ENCODE data around the gene YIPF4. TPM values are rescaled to one million over a fixed set of nuclear protein-coding genes. Genes with fewer than 3 reads are reported as not detected.
A peak's percentile ranks its signal among the peaks of the same experiment; 100 is the strongest.

Gene YIPF4
- total RNA-seq, 4 donors from 2014 or later: 17.6 to 28.3 (median 23.8) TPM

DNA sequence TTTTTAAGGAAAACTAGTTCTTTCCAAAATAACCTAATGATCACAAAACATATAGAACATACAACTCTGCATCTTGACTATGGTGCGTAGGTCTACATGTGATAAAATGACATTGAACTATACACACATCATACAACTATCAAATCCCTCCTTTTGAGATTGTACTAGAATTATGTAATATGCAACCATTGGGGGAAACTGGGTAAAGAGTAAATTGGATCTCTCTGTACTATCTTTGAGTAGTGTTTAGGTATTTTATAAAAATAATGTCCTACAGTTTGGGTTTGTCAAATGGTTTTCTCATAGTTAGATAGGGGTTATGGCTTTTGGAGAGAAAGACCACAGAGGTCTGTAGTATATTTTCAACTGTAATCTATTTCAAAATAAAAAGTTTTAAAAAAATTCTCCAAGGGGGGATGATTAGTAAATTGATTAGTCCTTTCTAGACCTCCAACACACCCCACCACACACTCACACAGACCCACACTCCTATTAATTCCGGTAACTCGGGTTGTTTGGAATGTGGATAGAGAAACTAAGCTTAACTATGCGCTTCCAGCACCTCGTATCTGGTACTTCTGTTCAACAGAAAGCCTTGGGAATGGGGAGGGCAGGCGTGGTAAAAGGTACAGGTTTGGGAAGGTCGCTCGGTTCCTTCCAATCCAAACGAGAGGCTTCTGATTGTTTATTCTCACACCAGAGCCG, 78.4 kb downstream of the YIPF4 start:
- Histone ChIP-seq H3K27ac (peak overlapping the region; percentile 80 to 96 (median 94)), H3K9me3 (no peaks in the 10 kb centered on the region), H3K4me3 (replicated peaks in 1 of 3) (peak overlapping the region; percentile 43 to 100 (median 51)), H3K36me3 (no peaks in the 10 kb centered on the region), H3K4me1 (peaks cover 21 to 24% of the 10 kb centered on the region in 2 donors), H3K27me3 (no peaks in the 10 kb centered on the region)
- intact Hi-C loops (cut with DNase I): loop anchor here (5.0 to 10.0 kb wide), 2 partner anchors 81 to 189 kb away; partner anchors contain the start of genes SLC30A6 and YIPF4
- TF ChIP-seq POLR2A (IDR thresholded peaks at IDR 0.05): no peak
- TF ChIP-seq, protein P1, sequence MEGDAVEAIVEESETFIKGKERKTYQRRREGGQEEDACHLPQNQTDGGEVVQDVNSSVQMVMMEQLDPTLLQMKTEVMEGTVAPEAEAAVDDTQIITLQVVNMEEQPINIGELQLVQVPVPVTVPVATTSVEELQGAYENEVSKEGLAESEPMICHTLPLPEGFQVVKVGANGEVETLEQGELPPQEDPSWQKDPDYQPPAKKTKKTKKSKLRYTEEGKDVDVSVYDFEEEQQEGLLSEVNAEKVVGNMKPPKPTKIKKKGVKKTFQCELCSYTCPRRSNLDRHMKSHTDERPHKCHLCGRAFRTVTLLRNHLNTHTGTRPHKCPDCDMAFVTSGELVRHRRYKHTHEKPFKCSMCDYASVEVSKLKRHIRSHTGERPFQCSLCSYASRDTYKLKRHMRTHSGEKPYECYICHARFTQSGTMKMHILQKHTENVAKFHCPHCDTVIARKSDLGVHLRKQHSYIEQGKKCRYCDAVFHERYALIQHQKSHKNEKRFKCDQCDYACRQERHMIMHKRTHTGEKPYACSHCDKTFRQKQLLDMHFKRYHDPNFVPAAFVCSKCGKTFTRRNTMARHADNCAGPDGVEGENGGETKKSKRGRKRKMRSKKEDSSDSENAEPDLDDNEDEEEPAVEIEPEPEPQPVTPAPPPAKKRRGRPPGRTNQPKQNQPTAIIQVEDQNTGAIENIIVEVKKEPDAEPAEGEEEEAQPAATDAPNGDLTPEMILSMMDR (IDR thresholded peaks at IDR 0.05): no peak
- 10 to 11% methylated on average over 10 of the region's 10 CpGs for WGBS, 2 donors
- no peak for DNase-seq

DNA sequence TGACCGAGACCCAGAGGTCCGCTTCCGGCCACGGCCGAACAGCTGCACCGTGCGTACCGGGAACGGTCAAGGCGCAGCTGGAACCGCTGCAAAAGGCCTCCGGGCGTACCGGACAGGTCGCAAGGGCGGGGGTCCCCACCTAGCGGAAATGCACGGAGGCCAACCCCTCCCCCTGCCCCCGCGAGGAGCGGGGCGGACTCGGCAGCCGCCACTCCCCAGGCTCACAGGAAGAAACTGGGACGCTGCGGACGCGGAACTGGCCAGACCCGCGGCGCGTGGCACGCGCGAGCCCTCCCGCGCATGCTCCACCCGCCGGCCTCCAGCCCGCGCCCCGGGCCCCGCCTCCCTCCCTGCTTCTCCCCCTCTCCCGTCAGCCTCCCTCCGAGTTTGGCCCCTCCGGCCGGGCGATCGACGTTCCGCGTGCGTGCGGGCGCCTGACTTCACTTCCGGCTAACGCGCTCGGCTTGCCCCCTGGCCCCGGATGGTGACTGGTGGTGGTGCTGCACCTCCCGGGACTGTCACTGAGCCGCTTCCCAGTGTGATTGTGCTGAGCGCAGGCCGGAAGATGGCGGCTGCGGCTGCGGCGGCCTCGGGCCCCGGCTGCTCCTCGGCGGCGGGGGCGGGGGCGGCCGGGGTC, 79.1 kb downstream of the YIPF4 start, which contains the start of gene BIRC6:
TSS of gene BIRC6 (plus strand) at position 343 of the 637 bp plus-strand sequence. CDS start at position 482, 139 bp downstream.
- Histone ChIP-seq H3K9me3 (no peaks in the 10 kb centered on the region), H3K4me3 (replicated peaks in 1 of 3) (peak within 1 kb of the TSS; percentile 71 to 100 (median 88)), H3K36me3 (no peaks in the 10 kb centered on the region), H3K4me1 (peaks cover 21 to 24% of the 10 kb centered on the region in 2 donors), H3K27ac (peak within 1 kb of the TSS; percentile 88 to 96 (median 94)), H3K27me3 (no peaks in the 10 kb centered on the region)
- intact Hi-C loops (cut with DNase I): loop anchor here (5.0 to 10.0 kb wide), 2 partner anchors 82 to 189 kb away; partner anchors contain the start of genes SLC30A6 and YIPF4
- TF ChIP-seq, protein P1 (IDR thresholded peaks at IDR 0.05): peak in 1 of 6 experiments; percentile 29
- TF ChIP-seq POLR2A (IDR thresholded peaks at IDR 0.05): peak; percentile 54 to 92
- peak; percentile 98 to 99 for DNase-seq
- WGBS, 2 donors: 0% methylated on average over 4 to 6 of the region's 76 CpGs

DNA sequence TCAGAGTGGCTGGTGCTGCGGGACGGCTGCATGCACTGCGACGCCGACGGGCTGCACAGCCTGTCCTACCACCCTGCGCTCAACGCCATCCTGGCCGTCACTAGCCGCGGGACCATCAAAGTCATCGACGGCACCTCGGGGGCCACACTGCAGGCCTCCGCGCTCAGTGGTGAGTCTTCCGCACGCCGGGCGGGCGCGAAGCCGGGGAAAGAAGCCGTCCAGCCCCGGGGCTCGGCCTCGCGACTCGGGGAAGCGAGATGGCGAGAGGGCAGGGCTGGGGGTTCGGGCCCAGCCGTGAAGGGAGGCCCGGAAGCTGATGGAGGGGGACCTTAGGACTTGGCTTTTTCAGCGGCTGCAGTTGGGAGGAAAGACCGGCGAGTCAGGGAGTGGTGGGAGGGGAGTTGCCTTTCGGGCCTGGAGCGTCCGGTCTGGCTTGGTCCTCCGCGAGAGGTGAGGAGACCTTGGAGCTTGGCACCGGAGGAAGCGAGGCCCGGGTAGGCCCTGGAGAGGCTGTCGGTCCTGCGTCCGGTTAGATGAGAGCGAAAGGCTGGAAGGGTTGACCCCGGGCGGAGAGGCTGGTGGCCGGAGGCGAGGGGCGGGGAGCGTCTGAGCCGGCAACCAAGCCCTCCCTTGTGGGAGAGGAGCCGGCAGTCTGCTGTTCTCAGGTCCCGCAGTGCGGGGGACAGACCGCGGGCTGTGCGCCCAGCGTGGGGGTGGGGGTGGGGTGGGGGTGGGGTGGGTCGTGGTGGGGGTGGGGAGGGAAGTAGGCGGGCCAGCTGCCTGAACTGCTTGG, 79.8 kb downstream of the YIPF4 start:
- peaks cover 21 to 24% of the 10 kb centered on the region in 2 donors for H3K4me1 ChIP-seq
- H3K27ac ChIP-seq: peak overlapping the region; percentile 88 to 96 (median 92)
- no peaks in the 10 kb centered on the region for H3K9me3 ChIP-seq
- peak in 1 of 2 donors; percentile 1 for TF ChIP-seq POLR2A (IDR thresholded peaks at IDR 0.05)
- TF ChIP-seq, protein P1 (IDR thresholded peaks at IDR 0.05): no peak
- intact Hi-C loops (cut with DNase I): loop anchor here (5.0 to 10.0 kb wide), 2 partner anchors 83 to 190 kb away; partner anchors contain the start of genes SLC30A6 and YIPF4
- peak overlapping the region; percentile 71 to 100 (median 88) for H3K4me3 ChIP-seq (replicated peaks in 1 of 3)
- DNase-seq: peak; percentile 46 to 47
- 0% methylated on average over 9 to 20 of the region's 65 CpGs for WGBS, 2 donors
- no peaks in the 10 kb centered on the region for H3K27me3 ChIP-seq
- no peaks in the 10 kb centered on the region for H3K36me3 ChIP-seq

DNA sequence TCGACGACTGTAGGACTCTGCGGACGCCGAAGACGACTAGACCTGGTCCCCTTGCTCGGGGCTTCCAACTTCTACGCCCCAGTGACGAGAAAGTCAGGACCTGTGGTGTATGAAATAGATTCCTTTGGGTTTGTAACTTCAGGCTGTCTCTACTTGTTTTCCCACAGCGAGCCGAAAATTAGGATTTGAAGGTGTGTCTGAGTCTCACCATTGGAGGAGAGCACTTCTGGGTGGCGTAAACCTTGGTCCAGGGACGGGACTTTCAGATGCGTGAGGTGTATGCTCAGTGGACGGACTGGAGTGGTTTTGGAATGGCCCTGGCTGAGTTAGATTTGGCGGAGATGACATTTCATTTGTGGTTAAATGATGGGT, 80.4 kb downstream of the YIPF4 start:
- intact Hi-C loops (cut with DNase I): loop anchor here (5.0 to 10.0 kb wide), 2 partner anchors 83 to 191 kb away; partner anchors contain the start of genes SLC30A6 and YIPF4
- peak in 1 of 2 donors; percentile 43 for DNase-seq
- peak overlapping the region in 1 of 3 donors; percentile 100 for H3K4me3 ChIP-seq (replicated peaks in 1 of 3)
- no peaks in the 10 kb centered on the region for H3K9me3 ChIP-seq
- H3K27ac ChIP-seq: peak overlapping the region in 2 of 3 donors; percentile 92 to 96
- H3K27me3 ChIP-seq: no peaks in the 10 kb centered on the region
- H3K4me1 ChIP-seq: peaks cover 21 to 24% of the 10 kb centered on the region in 2 donors
- 4 to 5% methylated on average over 8 to 16 of the region's 16 CpGs for WGBS, 2 donors
- no peak for TF ChIP-seq POLR2A (IDR thresholded peaks at IDR 0.05)
- TF ChIP-seq, protein P1 (IDR thresholded peaks at IDR 0.05): no peak
- H3K36me3 ChIP-seq: no peaks in the 10 kb centered on the region

Measured in thyroid gland (tissue), 4 donors.